Urothelium cell line (cell line): ENCODE measurements around the gene SMAD1.
A peak's percentile ranks its signal among the peaks of the same experiment; 100 is the strongest.
"Not testable (repeated sequence)": the region's sequence is repeated elsewhere in the genome, so short reads cannot be mapped to it uniquely, and the experiment has no call there.

Experiments
- DNase-seq: peaks from one replicate; pipeline ENCODE4 v3.0.0; 2011; ENCODE audit warnings: low spot score, mixed read lengths
- FAIRE-seq: peaks from 2 replicates; lab custom pipeline; 2011; peaks lifted over from hg19 to GRCh38; lab: Jason Lieb, UNC

The SMAD1 gene

DNA sequence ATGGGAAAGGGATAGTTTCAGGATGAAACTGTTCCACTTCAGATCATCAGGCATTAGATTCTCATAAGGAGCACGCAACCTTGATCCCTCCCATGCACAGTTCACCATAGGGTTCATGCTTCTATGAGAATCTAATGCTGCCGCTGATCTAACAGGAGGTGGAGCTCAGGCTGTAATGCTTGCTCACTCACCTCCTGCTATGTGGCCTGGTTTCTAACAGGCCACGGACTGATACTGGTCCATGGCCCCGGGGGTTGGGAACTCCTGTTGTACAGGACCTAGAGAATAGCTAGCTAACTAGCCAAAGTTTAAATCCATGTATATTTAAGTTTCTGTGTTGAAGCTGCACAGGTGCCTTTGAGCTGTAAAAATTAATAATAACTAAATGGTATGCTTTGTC is 71.7 kb downstream of the SMAD1 start:
- no peak for FAIRE-seq

DNA sequence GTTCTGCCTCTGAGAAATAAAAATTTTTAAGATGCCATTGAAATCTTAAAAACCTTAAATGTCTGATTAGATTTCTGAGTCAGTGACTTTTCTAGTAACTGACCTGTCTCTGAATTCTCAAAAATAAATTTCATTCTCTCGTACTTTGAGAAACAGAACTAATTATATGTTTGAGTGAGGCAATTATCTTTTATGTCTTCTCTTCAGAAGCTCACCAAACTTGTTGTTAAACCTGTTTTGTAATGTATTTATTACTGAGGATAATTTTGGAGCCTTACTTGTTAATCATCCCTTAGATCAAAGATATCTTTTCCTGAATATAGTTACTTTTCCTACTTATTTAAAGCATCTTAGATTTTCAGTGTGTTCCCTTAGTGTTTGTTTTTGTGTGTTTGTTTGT is 73.0 kb downstream of the SMAD1 start:
- DNase-seq (no peak), FAIRE-seq (no peak)

More for the DNA sequence above, 71.7 kb downstream of the SMAD1 start:
- DNase-seq = no peak

DNA sequence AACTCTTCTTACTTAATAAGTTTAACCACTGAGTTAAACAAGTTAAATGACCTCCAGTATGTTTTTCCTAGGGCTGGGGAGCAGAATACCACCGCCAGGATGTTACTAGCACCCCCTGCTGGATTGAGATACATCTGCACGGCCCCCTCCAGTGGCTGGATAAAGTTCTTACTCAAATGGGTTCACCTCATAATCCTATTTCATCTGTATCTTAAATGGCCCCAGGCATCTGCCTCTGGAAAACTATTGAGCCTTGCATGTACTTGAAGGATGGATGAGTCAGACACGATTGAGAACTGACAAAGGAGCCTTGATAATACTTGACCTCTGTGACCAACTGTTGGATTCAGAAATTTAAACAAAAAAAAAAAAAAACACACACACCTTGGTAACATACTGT is 76.1 kb downstream of the SMAD1 start:
- FAIRE-seq (no peak), DNase-seq (peak; percentile 47)

DNA sequence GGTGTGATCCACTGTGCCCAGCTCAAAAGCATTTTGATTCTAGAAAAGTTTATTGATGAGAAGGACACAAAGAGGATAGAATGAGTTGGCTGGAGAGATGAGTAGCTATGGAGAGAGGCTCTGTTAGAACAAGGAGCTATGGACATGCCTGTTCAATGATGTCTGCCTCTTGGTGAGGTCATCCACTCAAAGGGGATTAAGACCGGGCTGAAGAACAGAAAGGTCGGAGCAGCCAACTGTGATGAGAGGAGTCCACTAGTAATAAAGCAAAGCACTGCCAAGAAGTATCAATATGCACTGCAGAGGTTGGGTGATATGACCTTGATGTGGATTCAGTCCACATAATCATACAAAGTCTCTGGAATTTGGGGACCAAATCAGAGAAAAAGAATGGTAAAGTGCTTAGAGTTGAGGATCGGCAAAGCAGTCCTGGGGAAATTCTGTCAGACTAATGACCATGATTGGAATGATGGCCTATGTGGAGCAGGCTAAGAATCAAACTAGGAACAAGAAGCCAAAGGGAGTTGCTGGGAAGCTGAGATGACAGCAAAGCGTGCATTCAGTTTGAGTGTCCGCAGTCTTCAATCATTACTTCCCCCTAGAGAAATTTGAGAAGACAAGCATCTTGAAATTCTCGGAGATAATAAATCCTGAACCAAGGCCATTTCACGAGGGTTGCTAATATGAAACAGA is 81.8 kb downstream of the SMAD1 start:
- DNase-seq = no peak
- FAIRE-seq = no peak

DNA sequence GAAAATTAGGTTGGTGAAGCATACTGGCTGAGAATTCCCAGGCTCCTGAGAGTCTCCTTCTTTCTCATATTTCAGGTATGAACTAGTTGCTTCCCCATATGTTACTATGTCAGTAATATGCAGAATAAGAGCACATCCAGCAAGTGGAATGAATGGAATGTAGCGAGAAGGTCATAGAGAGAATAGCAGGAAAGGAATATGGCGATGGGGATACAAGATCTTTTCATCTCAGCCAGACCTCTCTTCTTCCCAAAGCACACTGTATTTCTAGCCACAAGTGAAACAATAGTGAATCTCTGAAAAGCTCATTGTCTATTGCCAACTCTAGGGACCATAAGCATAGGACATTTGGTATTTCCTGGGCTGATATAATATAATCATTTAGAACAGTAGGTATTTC is 82.9 kb downstream of the SMAD1 start:
- no peak for DNase-seq
- no peak for FAIRE-seq

DNA sequence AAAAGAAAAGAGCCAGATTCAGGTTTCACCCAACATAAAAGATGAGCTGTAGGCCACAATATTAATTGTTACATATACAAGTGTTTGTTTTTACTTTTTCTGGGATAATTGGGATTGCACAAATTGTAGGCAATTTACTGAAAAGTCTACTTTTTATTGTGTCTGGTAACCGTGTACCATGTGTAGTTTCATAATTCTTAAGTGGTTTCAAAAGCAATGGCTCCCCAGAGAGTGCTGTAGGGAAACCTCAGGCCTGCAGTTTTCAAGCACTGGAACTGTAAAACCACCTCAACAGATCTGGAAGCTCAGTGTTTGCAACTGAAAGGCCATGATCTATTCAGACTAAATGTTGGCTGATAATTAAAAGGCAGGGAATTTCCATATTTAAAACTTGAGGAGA is 83.7 kb downstream of the SMAD1 start:
- DNase-seq = no peak
- FAIRE-seq = no peak

DNA sequence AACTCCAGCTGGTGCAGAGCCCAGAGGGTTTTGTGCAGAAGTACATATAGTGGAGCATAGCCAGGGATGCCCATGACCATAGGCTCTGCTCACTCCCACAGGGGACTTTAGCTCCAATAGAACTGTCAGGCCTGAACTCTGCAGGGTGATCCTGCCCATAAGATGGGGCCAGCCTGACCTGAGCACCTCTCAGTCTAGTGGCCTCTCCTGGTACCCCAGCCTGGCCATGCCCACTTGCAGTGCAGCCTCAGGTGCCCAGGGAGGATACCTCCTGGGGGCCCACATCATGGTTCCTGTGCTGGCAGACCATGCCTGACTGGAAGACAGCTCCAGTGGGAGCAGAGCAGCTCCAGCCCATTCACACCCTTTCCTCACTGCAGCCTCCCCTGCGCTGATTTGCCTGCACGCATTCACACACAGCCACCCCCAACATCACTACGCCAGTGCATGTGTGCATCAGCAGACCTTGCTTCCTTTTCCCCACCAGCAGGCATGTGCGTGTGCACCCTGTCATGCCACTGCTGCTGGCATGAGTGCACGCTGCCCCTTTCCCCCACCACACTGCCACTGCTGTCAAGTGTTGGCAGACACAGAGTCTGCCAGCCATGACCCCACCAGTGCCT is 84.5 kb downstream of the SMAD1 start:
- no peak for DNase-seq
- no peak for FAIRE-seq

DNA sequence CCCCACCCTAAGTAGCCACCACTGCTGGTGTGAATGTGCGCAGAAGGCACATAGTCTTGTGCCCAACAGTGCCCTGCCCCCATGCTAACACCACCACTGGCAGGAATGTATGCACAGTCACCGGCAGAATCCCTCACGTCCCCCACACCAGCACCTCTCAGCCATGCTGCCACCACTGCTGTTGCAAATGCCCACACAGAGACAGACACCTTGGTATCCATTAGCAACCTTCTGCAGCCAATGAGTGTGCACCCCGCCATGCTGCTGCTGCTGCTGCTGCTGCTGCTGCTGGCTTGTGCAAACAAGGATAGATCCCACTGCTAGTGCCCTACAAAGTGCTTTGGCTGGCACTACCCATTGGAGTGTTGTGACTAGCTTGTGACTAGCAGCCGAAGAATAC is 85.1 kb downstream of the SMAD1 start:
- DNase-seq (no peak), FAIRE-seq (no peak)

DNA sequence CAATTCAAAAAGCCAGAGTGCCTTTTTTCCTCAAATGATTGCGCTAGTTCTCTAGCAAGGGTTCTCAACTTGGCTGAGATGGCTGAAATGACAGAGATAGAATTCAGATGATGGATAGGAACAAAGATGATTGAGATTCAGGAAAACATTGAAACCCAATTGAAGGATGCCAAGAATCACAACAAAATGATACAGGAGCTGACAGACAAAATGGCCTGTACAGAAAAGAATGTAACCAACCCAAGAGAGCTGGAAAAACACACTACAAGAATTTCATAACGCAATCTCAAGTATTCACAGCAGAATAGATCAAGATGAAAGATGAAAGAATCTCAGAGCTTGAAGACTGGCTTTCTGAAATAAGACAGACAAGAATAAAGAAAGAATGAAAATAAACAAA is 85.9 kb downstream of the SMAD1 start:
- FAIRE-seq (no peak), DNase-seq (no peak)

DNA sequence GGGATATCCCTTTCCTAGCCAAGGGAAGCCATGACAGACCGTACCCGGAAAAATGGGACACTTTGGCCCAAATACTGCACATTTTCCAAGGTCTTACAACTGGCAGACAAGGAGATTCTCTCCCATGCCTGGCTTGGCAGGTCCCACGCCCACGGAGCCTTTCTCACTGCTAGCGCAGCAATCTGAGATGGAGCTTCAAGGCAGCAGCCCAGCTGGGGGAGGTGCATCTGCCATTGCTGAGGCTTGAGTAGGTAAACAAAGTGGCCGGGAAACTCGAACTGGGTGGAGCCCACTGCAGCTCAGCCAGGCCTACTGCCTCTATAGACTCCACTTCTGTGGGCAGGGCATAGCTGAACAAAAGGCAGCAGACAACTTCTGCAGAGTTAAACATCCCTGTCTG is 92.9 kb downstream of the SMAD1 start:
- DNase-seq, FAIRE-seq: not testable (repeated sequence)

DNA sequence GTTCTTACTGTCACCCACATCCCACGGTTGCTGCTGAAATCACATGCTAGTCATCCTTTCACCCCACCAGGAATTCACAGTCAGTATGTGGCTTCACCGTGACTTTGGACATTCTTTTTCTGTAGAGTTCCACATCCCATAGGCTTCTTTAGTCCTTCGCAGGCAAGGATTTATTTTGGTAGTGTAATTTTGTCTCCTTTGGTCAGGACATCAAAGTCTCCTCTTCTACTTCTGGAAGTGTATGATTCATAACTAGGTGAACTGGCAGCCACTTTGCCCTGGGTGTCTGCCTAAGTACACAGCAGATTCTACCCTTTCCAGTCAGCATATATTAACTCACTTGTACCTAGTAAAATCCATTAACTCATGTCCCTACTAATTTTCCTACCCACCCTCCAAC is 99.3 kb downstream of the SMAD1 start:
- no peak for FAIRE-seq
- DNase-seq = peak; percentile 10

DNA sequence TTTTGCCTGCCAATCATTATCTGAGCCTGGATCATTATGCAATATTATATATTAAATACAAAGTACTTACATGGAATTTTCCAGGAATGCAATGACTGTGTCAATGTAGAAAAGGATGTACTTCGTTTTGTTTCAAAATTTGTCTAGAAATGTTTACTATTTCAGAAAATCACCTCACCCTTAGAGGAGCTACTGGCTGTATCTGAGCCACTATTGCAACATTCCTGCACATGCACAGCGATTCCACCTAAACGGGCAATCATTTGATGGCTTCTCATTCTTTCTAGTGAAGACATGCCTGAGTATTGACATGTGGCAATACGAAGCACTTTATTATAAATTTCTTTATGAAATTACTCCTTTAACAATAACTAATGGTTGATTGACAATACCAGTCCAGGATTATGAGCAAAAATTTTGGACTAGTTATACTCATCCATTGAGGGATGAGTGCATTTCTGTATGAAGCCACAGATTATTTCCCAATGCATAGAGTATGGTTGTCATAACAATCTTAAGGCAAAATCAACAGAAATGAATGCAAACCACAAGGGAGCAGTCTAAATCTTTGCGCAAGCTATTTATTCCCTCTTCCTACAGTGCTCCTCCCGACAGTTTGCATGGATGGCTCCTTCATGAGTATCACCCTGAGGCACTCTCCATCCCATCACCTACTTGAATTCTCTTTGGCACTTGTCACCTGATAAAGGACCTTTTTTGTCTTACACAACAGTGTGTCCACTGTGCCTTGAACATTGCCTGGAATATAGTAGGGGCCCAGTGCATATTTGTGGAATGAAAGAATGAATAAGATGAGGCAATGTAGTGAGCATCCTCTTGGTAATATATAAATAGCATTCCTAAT is 101.8 kb downstream of the SMAD1 start:
- FAIRE-seq = no peak
- no peak for DNase-seq

DNA sequence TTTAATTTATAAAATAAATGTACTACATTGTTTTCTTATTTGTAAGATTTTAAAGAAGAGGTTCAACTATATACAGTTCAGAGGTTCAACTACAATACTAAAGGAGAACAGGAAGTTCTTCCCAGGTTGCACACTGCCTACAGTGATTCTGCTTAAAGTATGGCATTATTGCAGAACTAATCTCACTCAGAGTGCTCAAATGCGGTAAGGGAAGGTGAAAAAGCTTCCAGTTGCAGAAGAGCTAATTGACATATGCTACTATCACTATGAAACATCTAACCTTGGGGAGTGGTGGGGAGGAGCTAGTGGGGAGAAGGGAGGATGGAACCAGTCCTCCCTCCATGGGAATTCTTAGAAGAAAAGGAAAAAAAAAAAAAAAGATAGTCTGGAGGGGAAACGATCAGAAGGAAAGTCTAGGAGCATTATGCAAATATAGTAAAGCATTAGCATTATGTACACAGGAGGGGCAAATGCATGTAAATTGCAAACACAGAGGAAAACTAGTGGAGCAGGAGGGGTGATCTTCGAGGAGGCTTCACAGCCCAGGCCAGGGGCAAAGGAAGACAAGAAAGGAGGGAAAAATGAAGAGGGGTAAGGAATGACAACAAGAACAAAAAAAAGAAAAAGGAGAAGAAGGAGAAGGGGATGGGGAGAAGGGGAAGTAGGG is 105.6 kb downstream of the SMAD1 start:
- no peak for FAIRE-seq
- no peak for DNase-seq

DNA sequence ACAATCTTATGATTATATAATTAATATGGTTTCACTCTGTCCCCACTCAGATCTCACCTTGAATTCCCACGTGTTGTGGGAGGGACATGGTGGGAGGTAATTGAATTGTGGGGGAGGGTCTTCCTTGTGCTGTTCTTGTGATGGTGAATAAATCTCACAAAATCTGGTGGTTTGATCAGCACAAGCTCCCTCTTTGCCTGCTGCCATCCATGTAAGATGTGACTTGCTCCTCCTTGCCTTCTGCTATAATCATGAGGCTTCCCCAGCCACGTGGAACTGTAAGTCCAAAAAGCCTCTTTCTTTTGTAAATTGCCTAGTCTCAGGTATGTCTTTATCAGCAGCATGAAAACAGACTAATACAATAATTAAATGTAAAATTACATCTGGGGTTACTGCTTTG is 107.7 kb downstream of the SMAD1 start:
- not testable (repeated sequence) for FAIRE-seq, DNase-seq

DNA sequence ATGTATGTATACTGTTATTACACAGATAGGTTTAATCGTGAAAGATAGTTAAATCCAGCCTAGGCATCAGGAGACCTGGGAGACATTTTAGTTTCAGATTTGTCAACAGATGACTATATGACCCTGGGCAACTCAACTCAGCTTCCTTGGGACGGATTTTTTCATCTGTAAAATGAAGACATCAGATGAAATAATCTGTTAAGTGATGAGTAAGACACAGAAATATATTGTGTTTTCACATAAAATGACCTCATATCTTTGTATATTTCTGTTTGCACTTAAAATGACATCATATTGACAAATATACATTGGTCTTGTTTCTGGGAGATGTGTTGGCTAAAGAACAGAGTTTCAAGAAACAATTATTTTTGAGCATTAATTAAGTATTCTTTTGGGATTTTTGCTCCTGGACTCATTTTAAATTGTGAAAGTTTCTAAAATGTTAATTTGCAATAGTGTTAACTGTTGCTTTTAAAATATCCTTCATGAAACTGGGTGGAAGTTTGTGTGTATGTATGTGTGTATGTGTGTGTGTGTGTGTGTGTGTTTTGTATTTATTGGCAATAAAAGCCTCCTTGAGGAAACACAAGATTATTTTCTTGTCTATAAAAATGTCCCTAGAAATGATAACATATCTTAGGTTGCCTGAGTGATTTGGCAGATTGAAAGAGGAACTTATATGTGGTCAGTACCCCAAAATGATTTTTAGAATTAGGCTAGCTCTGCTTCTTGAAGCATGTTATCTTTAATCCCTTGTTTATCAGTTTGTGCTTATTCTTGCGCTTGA is 108.5 kb downstream of the SMAD1 start:
- DNase-seq (no peak), FAIRE-seq (no peak)

DNA sequence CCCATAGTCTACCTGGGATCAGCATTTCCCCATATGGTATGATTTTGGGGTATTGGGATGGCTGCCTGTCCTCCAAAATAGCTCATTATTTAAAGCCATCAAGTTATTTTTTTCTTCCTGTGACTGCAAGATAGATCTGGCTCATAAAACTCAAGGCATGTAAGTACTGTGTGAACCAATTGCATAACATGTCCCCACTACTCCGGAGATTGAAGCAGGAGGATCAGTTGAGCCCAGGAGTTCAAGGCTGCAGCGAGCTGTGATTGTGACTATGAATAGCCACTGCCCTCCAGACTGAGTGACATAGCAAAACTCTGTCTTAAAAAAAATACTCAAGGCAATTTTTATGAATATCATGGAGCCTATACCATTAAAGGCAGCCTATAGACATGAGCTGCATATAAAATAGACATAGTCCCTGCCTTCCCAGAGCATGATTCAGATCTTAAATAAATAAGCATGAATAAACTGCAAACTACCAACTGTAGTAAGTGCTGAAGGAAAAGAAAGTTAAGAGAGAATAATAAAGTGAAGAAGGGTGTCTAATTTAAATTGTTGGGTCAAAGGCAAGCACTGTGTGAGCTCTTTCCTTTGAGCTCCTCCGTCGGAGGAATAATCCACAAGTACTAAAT is 120.6 kb downstream of the SMAD1 start:
- DNase-seq (no peak), FAIRE-seq (no peak)

DNA sequence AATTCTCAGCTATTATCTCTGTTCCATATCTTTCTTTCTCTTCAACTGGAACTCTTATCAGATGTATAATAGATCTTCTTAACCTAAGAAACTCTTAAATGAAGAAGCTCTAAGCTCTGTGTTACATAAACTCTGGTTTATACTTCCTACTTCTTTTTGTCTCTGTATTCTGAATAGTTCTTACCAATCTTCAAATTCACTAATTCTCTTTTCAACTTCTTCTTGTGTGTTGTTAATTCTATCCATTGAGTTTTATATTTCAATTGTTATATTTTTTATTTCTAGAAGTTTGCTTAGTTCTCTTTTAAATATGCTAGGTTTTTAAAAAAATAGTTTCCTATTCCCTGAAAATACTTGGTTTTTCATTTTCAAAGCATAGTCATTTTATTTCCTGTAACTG is 124.3 kb downstream of the SMAD1 start:
- DNase-seq (no peak), FAIRE-seq (no peak)
